ENCODE results near the gene GCSH. TPM values are rescaled to one million over a fixed set of nuclear protein-coding genes. Genes with fewer than 3 reads are reported as not detected.

GCSH gene
- total RNA-seq, 1 donor from 2014 or later: 25.7 TPM

GRCh38 chr16:81061871-81062608 lies 34.2 kb downstream of the GCSH start:
- Mint-ChIP-seq H3K36me3 (ENCODE audit: low read depth) (no peaks in the 10 kb centered on the region), H3K4me3 (ENCODE audit: low read depth) (no peak overlapping the region), H3K4me1 (ENCODE audit: low read depth) (peaks cover under 1% of the 10 kb centered on the region), H3K27ac (no peak overlapping the region), H3K27me3 (ENCODE audit: low read depth) (peaks cover 1% of the 10 kb centered on the region), H3K9me3 (no peaks in the 10 kb centered on the region)
- intact Hi-C loops (cut with micrococcal nuclease): no loop called here
- no peak for DNase-seq (ENCODE audit: low spot score)

- no peak for DNase-seq (ENCODE audit: low spot score)
- Mint-ChIP-seq H3K27ac (no peak overlapping the region), H3K27me3 (ENCODE audit: low read depth) (peaks cover 1% of the 10 kb centered on the region), H3K4me3 (ENCODE audit: low read depth) (no peak overlapping the region), H3K4me1 (ENCODE audit: low read depth) (no peaks in the 10 kb centered on the region), H3K9me3 (no peaks in the 10 kb centered on the region), H3K36me3 (ENCODE audit: low read depth) (no peaks in the 10 kb centered on the region)
- intact Hi-C loops (cut with micrococcal nuclease): no loop called here
These were observed 34.9 kb downstream of the GCSH start for GRCh38 chr16:81061307-81061640.

GRCh38 chr16:81060576-81061306 lies 35.5 kb downstream of the GCSH start:
- no peaks in the 10 kb centered on the region for H3K4me1 Mint-ChIP-seq (ENCODE audit: low read depth)

GRCh38 chr16:81053761-81054160 lies 42.4 kb downstream of the GCSH start:
- intact Hi-C loops (cut with micrococcal nuclease): no loop called here
- DNase-seq (ENCODE audit: low spot score): no peak
- no peaks in the 10 kb centered on the region for H3K4me1 Mint-ChIP-seq (ENCODE audit: low read depth)
- peaks cover 6% of the 10 kb centered on the region for H3K36me3 Mint-ChIP-seq (ENCODE audit: low read depth)
- no peak overlapping the region for H3K4me3 Mint-ChIP-seq (ENCODE audit: low read depth)
- peaks cover 22% of the 10 kb centered on the region for H3K9me3 Mint-ChIP-seq
- no peak overlapping the region for H3K27ac Mint-ChIP-seq
- H3K27me3 Mint-ChIP-seq (ENCODE audit: low read depth): peaks cover 3% of the 10 kb centered on the region

More at GRCh38 chr16:81060576-81061306, 35.5 kb downstream of the GCSH start:
- intact Hi-C loops (cut with micrococcal nuclease): no loop called here
- H3K4me3 Mint-ChIP-seq (ENCODE audit: low read depth): no peak overlapping the region
- no peaks in the 10 kb centered on the region for H3K9me3 Mint-ChIP-seq
- no peak for DNase-seq (ENCODE audit: low spot score)
- H3K36me3 Mint-ChIP-seq (ENCODE audit: low read depth): no peaks in the 10 kb centered on the region
- no peak overlapping the region for H3K27ac Mint-ChIP-seq
- H3K27me3 Mint-ChIP-seq (ENCODE audit: low read depth): peaks cover 1% of the 10 kb centered on the region

- Mint-ChIP-seq H3K9me3 (peaks cover 4% of the 10 kb centered on the region), H3K4me1 (ENCODE audit: low read depth) (peaks cover 4% of the 10 kb centered on the region), H3K27me3 (ENCODE audit: low read depth) (no peaks in the 10 kb centered on the region), H3K4me3 (ENCODE audit: low read depth) (no peak overlapping the region), H3K27ac (no peak overlapping the region), H3K36me3 (ENCODE audit: low read depth) (peaks cover 79% of the 10 kb centered on the region)
- no peak for DNase-seq (ENCODE audit: low spot score)
- intact Hi-C loops (cut with micrococcal nuclease): no loop called here
These were observed 53.4 kb downstream of the GCSH start for GRCh38 chr16:81042821-81043220.

- peaks cover 11% of the 10 kb centered on the region for H3K4me1 Mint-ChIP-seq (ENCODE audit: low read depth)
- intact Hi-C loops (cut with micrococcal nuclease): no loop called here
- H3K27me3 Mint-ChIP-seq (ENCODE audit: low read depth): no peaks in the 10 kb centered on the region
- DNase-seq (ENCODE audit: low spot score): no peak
- H3K36me3 Mint-ChIP-seq (ENCODE audit: low read depth): peaks cover 79% of the 10 kb centered on the region
- H3K27ac Mint-ChIP-seq: no peak overlapping the region
- H3K4me3 Mint-ChIP-seq (ENCODE audit: low read depth): no peak overlapping the region
- H3K9me3 Mint-ChIP-seq: no peaks in the 10 kb centered on the region
These were observed 54.5 kb downstream of the GCSH start for GRCh38 chr16:81041696-81042095.

- intact Hi-C loops (cut with micrococcal nuclease): no loop called here
- Mint-ChIP-seq H3K27me3 (ENCODE audit: low read depth) (no peaks in the 10 kb centered on the region), H3K36me3 (ENCODE audit: low read depth) (peaks cover 79% of the 10 kb centered on the region), H3K4me3 (ENCODE audit: low read depth) (no peak overlapping the region), H3K9me3 (no peaks in the 10 kb centered on the region), H3K27ac (no peak overlapping the region), H3K4me1 (ENCODE audit: low read depth) (peaks cover 13% of the 10 kb centered on the region)
- DNase-seq (ENCODE audit: low spot score): no peak
These were observed 55.4 kb downstream of the GCSH start for GRCh38 chr16:81040842-81041241.

- intact Hi-C loops (cut with micrococcal nuclease): no loop called here
- Mint-ChIP-seq H3K9me3 (no peaks in the 10 kb centered on the region), H3K4me3 (ENCODE audit: low read depth) (no peak overlapping the region), H3K36me3 (ENCODE audit: low read depth) (peaks cover 72% of the 10 kb centered on the region), H3K27ac (no peak overlapping the region), H3K27me3 (ENCODE audit: low read depth) (no peaks in the 10 kb centered on the region), H3K4me1 (ENCODE audit: low read depth) (peaks cover 16% of the 10 kb centered on the region)
- DNase-seq (ENCODE audit: low spot score): no peak
These were observed 56.1 kb downstream of the GCSH start for GRCh38 chr16:81040131-81040530.

- no peak for DNase-seq (ENCODE audit: low spot score)
- Mint-ChIP-seq H3K9me3 (no peaks in the 10 kb centered on the region), H3K27ac (peak overlapping the region; percentile 43), H3K27me3 (ENCODE audit: low read depth) (no peaks in the 10 kb centered on the region), H3K36me3 (ENCODE audit: low read depth) (peaks cover 56% of the 10 kb centered on the region), H3K4me1 (ENCODE audit: low read depth) (peaks cover 18% of the 10 kb centered on the region), H3K4me3 (ENCODE audit: low read depth) (peak overlapping the region; percentile 82)
- intact Hi-C loops (cut with micrococcal nuclease): loop anchor here (5.0 kb wide), 1 partner anchor 700 kb away; no protein-coding TSS in a partner anchor
These were observed 59.3 kb downstream of the GCSH start for GRCh38 chr16:81036751-81037350.

- Mint-ChIP-seq H3K9me3 (no peaks in the 10 kb centered on the region), H3K27me3 (ENCODE audit: low read depth) (no peaks in the 10 kb centered on the region), H3K4me1 (ENCODE audit: low read depth) (peaks cover 18% of the 10 kb centered on the region), H3K4me3 (ENCODE audit: low read depth) (peak overlapping the region; percentile 82), H3K27ac (peak overlapping the region; percentile 43), H3K36me3 (ENCODE audit: low read depth) (peaks cover 57% of the 10 kb centered on the region)
- intact Hi-C loops (cut with micrococcal nuclease): loop anchor here (1.0 to 5.0 kb wide), 5 partner anchors 29 to 701 kb away; partner anchors contain the start of genes CENPN, GAN and GCSH
- DNase-seq (ENCODE audit: low spot score): peak; percentile 13
These were observed 60.0 kb downstream of the GCSH start for GRCh38 chr16:81035975-81036750.

GRCh38 chr16:81035398-81035974 lies 60.7 kb downstream of the GCSH start, which contains the start of gene ATMIN:
Gene ATMIN, plus strand, starts transcription at chr16:81035842. Its CDS starts 29 bp downstream, at chr16:81035871.
- H3K27ac Mint-ChIP-seq: peak within 1 kb of the TSS; percentile 43
- no peaks in the 10 kb centered on the region for H3K27me3 Mint-ChIP-seq (ENCODE audit: low read depth)
- peaks cover 52% of the 10 kb centered on the region for H3K36me3 Mint-ChIP-seq (ENCODE audit: low read depth)
- peak; percentile 80 for DNase-seq (ENCODE audit: low spot score)
- intact Hi-C loops (cut with micrococcal nuclease): loop anchor here (1.0 to 5.0 kb wide), 5 partner anchors 28 to 702 kb away; partner anchors contain the start of genes CENPN, GAN and GCSH
- no peaks in the 10 kb centered on the region for H3K9me3 Mint-ChIP-seq
- H3K4me3 Mint-ChIP-seq (ENCODE audit: low read depth): peak within 1 kb of the TSS; percentile 82
- peaks cover 18% of the 10 kb centered on the region for H3K4me1 Mint-ChIP-seq (ENCODE audit: low read depth)
